Fibroblast of the aortic adventitia (primary cell): Measurements from ENCODE around the gene SLCO4A1. TPM values are rescaled to one million over a fixed set of nuclear protein-coding genes. Genes with fewer than 3 reads are reported as not detected.

Source experiments
- DNase-seq: peaks from one replicate; pipeline ENCODE4 v3.0.0-alpha.2; 2010; ENCODE audit warnings: low read depth
- H3K4me3 ChIP-seq: 2 replicates; pipeline ENCODE4 v1.5.1; 2011; ENCODE audit warnings: low read depth, mild to moderate bottlenecking, control low read depth, low read length, moderate library complexity
- total RNA-seq: library from RNA; depleted of rRNA; stranded (reverse); fragments of >200 nt; gene quantifications from 2 replicates; pipeline ENCODE4 v1.2.3, GENCODE V29; 2012; ENCODE audit warnings: low replicate concordance
- TF ChIP-seq, protein P1 (sequence below): IDR thresholded peaks from 2 replicates; pipeline ENCODE4 v1.5.1; 2011; ENCODE audit warnings: mild to moderate bottlenecking, low read length, control low read depth, inconsistent platforms; ENCODE audit not compliant: insufficient read depth

Gene SLCO4A1
- total RNA-seq, 1 donor, result 0.72 TPM

DNA sequence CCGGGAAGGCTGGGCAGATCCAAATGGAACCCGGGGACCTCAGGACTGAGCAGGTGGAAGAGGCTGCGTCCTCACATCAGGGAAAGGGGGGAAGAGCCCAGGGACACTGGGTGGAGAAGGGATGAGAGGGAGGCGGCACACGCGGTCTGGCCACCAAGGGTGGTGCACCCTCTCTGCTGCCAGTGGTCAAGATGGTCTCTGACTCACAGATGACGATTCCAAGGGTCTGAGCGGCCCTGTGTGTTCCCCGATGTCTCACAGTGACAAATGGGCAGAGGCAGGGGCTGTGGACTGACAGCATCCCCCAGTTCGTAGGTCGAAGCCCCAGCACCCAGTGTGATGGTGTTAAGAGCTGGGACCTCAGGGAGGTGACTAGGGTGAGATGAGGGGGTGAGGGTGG is 32.1 kb downstream of the SLCO4A1 start:
- no peak overlapping the region for H3K4me3 ChIP-seq
- DNase-seq, result no peak
- TF ChIP-seq, protein P1, sequence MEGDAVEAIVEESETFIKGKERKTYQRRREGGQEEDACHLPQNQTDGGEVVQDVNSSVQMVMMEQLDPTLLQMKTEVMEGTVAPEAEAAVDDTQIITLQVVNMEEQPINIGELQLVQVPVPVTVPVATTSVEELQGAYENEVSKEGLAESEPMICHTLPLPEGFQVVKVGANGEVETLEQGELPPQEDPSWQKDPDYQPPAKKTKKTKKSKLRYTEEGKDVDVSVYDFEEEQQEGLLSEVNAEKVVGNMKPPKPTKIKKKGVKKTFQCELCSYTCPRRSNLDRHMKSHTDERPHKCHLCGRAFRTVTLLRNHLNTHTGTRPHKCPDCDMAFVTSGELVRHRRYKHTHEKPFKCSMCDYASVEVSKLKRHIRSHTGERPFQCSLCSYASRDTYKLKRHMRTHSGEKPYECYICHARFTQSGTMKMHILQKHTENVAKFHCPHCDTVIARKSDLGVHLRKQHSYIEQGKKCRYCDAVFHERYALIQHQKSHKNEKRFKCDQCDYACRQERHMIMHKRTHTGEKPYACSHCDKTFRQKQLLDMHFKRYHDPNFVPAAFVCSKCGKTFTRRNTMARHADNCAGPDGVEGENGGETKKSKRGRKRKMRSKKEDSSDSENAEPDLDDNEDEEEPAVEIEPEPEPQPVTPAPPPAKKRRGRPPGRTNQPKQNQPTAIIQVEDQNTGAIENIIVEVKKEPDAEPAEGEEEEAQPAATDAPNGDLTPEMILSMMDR, result no peak

DNA sequence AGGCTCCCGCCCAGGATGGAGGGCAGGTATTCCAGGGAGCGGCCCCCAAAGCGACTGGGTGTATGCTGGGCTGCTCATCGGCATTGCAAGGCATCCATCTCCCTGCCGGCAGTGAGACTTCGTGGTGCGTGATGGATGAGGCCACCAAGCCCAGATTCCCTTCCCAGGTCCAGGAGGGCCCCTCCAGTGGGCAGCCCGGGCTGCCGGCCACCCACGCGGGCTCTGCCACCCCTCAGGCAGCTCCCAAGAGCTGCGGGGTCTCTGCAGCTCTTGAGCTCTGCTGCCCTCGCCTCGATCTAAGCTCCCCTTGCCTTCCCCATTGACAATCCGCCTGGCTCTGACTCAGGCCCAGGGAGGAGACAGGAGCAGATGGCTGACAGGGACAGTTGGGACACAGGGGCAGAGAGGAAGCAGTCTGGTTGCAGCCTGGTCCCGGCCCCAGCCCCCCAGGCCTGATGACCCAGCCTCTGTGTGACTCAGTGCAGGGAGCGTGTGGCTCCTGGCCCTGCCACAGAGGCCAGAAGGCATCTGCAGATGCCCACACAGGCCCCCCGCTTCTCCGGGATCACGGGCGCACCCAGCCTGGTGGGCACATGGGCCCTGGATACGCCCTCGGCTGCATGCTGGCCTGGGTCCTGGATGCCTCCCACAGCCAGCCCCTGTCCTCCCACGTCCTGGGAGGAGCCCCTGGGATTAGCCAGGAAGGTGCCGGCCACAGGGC is 33.0 kb downstream of the SLCO4A1 start:
- TF ChIP-seq, protein P1, result no peak
- no peak for DNase-seq
- H3K4me3 ChIP-seq, result no peak overlapping the region

DNA sequence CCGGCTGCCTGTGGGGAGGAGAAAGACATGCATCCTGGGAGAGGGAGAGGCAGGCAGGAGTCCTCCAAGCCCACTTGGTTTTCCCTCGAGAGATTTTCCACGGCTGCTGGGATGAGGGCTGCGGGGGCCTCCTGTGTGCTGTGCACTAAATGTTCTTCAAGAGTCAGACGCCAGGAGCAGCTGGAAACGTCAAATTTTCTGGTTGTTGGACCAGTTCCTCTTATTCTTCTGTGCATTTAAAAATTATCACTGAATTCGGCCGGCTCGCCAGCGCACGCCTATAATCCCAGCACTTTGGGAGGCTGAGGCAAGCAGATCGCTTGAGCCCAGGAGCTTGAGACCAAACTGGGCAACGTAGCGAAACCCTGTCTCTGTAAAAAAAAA is 33.6 kb downstream of the SLCO4A1 start:
- DNase-seq, result no peak
- TF ChIP-seq, protein P1, result no peak
- H3K4me3 ChIP-seq, result no peak overlapping the region

DNA sequence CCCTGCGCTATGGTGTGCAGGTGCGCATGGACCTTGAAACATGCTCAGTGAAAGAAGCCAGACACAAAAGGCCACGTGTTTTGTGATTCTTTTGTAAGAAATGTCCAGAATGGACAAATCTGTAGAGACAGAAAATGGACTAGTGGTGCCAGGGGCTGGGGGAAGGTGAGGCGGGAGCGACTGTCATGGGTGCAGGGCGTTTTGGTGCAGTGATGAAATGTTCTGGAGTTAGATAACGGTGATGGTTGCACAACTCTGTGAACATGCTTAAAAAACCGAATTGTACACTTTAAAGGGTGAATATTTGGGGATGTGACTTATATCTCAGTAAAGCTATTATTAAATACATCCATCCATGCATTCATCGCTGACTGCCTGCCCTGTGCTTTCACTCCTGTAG is 34.7 kb downstream of the SLCO4A1 start:
- no peak overlapping the region for H3K4me3 ChIP-seq
- no peak for DNase-seq
- TF ChIP-seq, protein P1, result no peak

DNA sequence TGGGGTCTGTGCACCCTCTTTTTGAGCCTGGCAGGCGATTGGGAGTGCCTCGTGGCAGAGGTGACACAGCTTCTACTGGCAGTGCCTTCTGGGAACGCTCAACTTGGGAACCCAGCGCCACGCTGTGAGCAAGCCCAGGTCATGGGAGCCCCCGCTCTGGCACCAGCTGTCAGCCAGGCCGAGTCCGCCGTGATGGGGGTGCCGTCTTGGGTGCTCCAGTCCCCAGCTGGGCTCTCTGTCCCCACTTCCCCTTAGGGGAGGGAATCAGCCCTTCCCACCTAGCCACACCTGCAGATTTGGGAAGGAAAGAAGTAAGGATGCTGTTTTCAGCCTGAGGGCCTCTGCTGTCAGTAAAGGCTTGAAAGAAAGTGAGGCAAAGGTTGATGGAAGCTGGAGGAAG is 35.4 kb downstream of the SLCO4A1 start:
- no peak overlapping the region for H3K4me3 ChIP-seq
- TF ChIP-seq, protein P1, result no peak
- DNase-seq, result no peak

DNA sequence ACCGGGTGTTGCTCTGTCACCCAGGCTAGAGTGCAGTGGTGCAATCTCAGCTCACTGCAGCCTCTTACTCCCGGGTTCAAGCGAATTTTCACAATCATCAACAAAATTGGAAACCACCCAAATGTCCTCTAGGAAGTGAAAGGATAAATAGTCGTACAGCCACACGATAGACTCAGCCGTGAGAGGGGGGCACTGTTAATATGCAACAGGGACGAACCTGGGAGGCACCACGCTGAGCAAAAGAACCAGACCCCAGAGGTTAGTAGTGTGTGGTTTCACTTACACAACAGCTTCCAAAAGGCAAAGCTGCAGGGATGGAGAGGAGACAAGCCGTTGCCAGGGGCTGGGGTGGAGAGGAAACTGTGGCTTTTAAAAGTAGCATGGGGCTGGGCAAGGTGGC is 36.2 kb downstream of the SLCO4A1 start:
- TF ChIP-seq, protein P1, result no peak
- no peak for DNase-seq
- no peak overlapping the region for H3K4me3 ChIP-seq
